GM20000 (cell line): ENCODE data around the gene TP63.

Experiments
- DNase-seq: peaks from one replicate; pipeline ENCODE4 v3.0.0; 2012; ENCODE audit warnings: low spot score
- TF ChIP-seq, protein P1 (sequence below): IDR thresholded peaks from 2 replicates; pipeline ENCODE4 v1.5.1; 2012; ENCODE audit warnings: mild to moderate bottlenecking, control low read depth; ENCODE audit errors: extremely low read depth, missing control alignments

TP63 gene

DNA sequence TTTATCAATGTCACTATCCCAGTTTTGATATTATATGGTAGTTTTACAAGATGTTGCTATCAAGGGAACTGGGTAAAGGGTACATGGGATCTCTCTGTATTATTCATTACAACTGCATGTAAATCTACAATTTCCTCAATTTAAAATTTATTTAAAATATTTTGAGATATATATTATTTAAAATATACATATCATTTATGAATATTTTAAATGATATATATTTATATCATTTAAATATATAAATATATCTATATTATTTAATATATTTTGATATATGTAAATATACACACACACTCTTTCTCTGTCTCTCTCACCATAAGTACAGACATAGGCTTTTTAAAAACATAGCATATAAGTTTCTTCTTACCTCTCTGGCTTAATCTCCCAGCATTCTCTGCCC, 104.7 kb downstream of the TP63 start:
- TF ChIP-seq, protein P1, sequence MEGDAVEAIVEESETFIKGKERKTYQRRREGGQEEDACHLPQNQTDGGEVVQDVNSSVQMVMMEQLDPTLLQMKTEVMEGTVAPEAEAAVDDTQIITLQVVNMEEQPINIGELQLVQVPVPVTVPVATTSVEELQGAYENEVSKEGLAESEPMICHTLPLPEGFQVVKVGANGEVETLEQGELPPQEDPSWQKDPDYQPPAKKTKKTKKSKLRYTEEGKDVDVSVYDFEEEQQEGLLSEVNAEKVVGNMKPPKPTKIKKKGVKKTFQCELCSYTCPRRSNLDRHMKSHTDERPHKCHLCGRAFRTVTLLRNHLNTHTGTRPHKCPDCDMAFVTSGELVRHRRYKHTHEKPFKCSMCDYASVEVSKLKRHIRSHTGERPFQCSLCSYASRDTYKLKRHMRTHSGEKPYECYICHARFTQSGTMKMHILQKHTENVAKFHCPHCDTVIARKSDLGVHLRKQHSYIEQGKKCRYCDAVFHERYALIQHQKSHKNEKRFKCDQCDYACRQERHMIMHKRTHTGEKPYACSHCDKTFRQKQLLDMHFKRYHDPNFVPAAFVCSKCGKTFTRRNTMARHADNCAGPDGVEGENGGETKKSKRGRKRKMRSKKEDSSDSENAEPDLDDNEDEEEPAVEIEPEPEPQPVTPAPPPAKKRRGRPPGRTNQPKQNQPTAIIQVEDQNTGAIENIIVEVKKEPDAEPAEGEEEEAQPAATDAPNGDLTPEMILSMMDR: no peak
- DNase-seq: no peak

DNA sequence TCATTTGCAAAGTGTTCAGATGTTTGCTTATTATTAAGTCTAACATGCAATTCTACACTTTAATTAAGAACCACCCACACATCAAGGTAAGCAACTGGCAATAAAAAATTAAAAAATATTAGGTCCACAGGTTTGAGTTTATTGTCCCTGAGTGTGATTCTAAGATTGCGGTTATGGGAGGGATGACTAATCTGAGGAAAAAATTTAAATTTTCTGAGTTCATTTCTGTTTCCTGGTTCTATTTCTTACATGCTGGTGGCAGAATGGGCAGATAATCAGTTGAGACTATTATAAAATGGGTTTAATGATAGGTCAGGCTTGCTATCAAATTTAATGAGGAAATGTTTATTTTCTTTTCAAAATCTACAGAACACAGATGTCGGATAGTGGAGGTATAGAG, 105.9 kb downstream of the TP63 start:
- TF ChIP-seq, protein P1: no peak
- DNase-seq: no peak

DNA sequence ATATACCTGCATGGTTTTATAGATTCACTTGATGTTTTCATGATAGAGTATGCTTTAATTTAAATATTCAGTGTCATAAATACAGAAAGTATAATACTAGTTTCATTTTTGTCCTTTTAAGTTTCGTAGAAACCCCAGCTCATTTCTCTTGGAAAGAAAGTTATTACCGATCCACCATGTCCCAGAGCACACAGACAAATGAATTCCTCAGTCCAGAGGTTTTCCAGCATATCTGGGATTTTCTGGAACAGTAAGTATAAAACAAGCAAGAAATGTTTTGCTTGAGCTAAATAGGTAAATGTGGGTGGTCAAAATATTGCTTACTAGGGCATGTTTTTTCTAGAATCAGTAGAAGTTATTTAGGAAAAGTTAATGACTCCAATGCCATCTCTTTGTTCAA, 106.4 kb downstream of the TP63 start:
- TF ChIP-seq, protein P1: no peak
- no peak for DNase-seq

DNA sequence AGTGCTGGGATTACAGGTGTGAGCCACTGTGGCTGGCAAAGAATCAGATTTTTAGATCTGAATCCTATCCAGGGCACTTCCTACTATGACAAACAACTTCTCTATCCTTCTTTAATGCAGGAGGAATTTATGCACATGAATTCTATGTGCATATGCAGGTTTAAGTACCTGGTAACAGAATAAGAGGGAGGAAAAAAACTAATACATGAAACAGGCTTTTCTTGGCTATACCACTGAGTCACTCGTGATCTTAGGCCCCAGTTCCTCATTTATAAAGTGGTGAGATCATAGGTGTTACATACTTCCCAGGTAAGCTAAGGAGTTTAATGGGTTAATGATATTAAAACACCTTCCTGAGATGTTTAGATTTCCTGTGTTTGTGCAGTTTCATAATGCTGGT, 108.2 kb downstream of the TP63 start:
- TF ChIP-seq, protein P1: no peak
- no peak for DNase-seq

DNA sequence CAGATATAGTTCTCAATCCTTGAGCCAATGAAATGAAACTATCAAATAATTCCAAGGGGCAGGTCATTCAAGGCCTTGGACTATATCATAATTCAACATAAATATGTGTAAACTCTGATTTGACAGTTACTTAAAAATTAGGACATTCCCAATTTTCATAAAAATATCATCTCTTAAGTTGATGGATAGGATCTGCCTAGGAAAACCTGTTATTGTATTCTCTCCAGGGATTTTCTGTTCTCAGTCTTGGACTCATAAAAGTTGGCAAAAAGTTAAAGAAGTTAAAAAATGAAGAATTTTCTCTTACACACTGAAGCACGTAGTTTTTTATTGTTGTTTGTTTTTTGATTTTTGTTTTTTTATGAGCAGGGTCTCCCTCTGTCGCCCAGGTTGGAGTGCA, 109.0 kb downstream of the TP63 start:
- TF ChIP-seq, protein P1: no peak
- DNase-seq: no peak

DNA sequence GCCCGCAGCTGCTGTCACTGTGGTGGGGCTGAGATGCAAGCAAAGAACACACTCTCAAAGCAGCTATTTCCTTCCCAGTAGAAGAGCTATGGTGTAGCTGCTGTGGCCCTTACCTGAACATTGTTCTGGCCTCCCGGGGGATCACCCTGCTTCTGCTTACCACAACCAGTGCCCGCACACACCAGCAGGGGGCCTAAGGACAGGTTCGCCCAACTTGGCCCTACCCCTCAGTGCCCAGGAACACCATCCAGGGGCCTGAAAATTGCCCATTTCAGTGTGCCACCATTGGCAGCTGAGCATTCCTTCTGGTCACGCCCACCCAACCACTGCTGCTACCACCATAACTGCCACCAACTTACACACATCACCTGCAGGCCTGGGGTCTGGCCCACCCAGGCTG, 113.0 kb downstream of the TP63 start:
- DNase-seq: no peak
- TF ChIP-seq, protein P1: no peak

DNA sequence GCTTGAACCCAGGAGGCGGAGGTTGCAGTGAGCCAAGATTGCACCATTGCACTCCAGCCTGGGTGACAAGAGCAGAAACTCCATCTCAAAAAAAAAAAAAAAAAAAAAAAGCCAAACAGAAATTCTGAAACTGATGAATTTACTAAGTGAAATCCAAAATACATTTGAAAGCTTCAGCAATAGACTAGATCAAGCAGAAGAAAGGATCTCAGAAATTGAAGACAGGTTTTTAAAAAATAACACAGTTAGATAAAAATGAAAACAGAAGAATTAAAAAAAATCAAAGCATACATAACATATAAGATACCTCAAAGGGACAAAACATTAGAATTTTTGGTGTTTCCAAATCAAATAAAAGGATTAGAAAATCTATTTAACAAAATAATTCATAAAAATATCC, 114.4 kb downstream of the TP63 start:
- TF ChIP-seq, protein P1: no peak
- no peak for DNase-seq
